ENCODE results near the gene MRPL22. TPM values are rescaled to one million over a fixed set of nuclear protein-coding genes. Genes with fewer than 3 reads are reported as not detected.
"Not testable (repeated sequence)": the region's sequence is repeated elsewhere in the genome, so short reads cannot be mapped to it uniquely, and the experiment has no call there.

MRPL22 gene
- total RNA-seq, 1 experiment from 2014 or later: 94.0 TPM

DNA sequence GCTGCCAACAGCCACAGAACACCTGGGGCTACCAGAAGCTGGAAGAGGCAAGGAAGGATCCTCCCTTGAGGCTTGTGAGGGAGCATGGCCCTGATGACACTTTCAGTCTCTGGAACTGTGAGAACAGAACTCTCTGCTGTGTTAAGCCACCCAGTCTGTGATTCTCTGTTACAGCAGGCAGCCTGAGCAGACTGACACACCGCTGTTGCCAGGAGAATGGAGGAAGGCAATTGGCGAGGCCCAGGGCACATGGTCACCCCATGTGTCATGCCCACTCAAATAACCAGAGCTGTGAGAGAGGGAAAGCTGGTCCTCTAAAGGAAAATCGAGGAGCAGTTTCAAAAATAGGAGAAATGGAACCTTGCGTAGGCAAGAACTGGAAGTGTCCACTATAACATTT is 60.6 kb downstream of the MRPL22 start:
- no peaks in the 10 kb centered on the region for H3K79me2 ChIP-seq (ENCODE audit: low read depth)
- no peak overlapping the region for H3K4me3 ChIP-seq
- H3K9me3 ChIP-seq (ENCODE audit: insufficient read depth, low read depth): no peaks in the 10 kb centered on the region
- intact Hi-C loops (cut with micrococcal nuclease; ENCODE audit: unreplicated experiment): no loop called here
- H4K20me1 ChIP-seq (ENCODE audit: insufficient read depth): no peaks in the 10 kb centered on the region
- no TSS peak for BruUV-seq (replicated peaks)
- H3K27me3 ChIP-seq (ENCODE audit: insufficient read depth, low read depth): peaks cover 2% of the 10 kb centered on the region; the same call in 1 of the 2 replicates
- ChIA-PET POLR2A (ENCODE audit: unreplicated experiment) (no interaction called here), CTCF (no interaction called here)
- no peaks in the 10 kb centered on the region for H3K36me3 ChIP-seq (ENCODE audit: low read depth)
- no peaks in the 10 kb centered on the region for H3K9me2 ChIP-seq (ENCODE audit: insufficient read depth)
- H2AFZ ChIP-seq: no peak overlapping the region
- peaks cover 6% of the 10 kb centered on the region; the same call in 1 of the 2 replicates for H3F3A ChIP-seq (ENCODE audit: insufficient read depth, low read depth)
- DNase-seq: no peak
- H3K4me1 ChIP-seq (replicated peaks; ENCODE audit: insufficient read depth): 0 out of 2 replicates have a peak, but pooled peaks cover 8% of the 10 kb centered on the region
- H3K27ac ChIP-seq: no peak overlapping the region
- no peak overlapping the region for H3K4me2 ChIP-seq
- TF ChIP-seq EZH2 (IDR thresholded peaks at IDR 0.05; ENCODE audit: low read depth): no peak
- TF ChIP-seq, protein P1, sequence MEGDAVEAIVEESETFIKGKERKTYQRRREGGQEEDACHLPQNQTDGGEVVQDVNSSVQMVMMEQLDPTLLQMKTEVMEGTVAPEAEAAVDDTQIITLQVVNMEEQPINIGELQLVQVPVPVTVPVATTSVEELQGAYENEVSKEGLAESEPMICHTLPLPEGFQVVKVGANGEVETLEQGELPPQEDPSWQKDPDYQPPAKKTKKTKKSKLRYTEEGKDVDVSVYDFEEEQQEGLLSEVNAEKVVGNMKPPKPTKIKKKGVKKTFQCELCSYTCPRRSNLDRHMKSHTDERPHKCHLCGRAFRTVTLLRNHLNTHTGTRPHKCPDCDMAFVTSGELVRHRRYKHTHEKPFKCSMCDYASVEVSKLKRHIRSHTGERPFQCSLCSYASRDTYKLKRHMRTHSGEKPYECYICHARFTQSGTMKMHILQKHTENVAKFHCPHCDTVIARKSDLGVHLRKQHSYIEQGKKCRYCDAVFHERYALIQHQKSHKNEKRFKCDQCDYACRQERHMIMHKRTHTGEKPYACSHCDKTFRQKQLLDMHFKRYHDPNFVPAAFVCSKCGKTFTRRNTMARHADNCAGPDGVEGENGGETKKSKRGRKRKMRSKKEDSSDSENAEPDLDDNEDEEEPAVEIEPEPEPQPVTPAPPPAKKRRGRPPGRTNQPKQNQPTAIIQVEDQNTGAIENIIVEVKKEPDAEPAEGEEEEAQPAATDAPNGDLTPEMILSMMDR (conservative IDR thresholded peaks at IDR 0.05): no peak

DNA sequence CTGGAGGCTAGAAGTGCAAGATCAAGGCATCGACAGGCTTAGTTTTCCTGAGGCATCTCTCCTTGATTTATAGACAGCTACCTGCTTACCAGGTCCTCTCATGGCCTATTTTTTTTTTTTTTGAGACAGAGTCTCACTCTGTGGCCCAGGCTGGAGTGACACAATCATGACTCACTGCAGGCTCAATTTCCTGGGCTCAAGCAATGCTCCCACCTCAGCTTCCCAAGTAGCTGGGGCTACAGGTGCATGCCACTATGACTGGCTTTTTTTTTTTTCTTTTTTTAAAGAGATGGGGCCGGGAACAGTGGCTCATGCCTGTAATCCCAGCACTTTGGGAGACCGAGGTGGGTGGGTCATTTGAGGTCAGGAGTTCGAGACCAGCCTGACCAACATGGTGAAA is 61.8 kb downstream of the MRPL22 start:
- H3K4me3 ChIP-seq; H3K4me2 ChIP-seq; H4K20me1 ChIP-seq (ENCODE audit: insufficient read depth); H3K79me2 ChIP-seq (ENCODE audit: low read depth); H3F3A ChIP-seq (ENCODE audit: insufficient read depth, low read depth); POLR2A ChIA-PET (ENCODE audit: unreplicated experiment); H2AFZ ChIP-seq; intact Hi-C loops (cut with micrococcal nuclease; ENCODE audit: unreplicated experiment); H3K27ac ChIP-seq; H3K4me1 ChIP-seq (replicated peaks; ENCODE audit: insufficient read depth); H3K9me3 ChIP-seq (ENCODE audit: insufficient read depth, low read depth); H3K36me3 ChIP-seq (ENCODE audit: low read depth); BruUV-seq (replicated peaks); H3K27me3 ChIP-seq (ENCODE audit: insufficient read depth, low read depth); H3K9me2 ChIP-seq (ENCODE audit: insufficient read depth): not testable (repeated sequence)
- peak; percentile 38 to 65 for DNase-seq
- CTCF ChIA-PET: interaction anchor here (1.1 kb wide), 1 partner anchor 28 kb away, joined by 5 read pairs; no protein-coding TSS in a partner anchor

DNA sequence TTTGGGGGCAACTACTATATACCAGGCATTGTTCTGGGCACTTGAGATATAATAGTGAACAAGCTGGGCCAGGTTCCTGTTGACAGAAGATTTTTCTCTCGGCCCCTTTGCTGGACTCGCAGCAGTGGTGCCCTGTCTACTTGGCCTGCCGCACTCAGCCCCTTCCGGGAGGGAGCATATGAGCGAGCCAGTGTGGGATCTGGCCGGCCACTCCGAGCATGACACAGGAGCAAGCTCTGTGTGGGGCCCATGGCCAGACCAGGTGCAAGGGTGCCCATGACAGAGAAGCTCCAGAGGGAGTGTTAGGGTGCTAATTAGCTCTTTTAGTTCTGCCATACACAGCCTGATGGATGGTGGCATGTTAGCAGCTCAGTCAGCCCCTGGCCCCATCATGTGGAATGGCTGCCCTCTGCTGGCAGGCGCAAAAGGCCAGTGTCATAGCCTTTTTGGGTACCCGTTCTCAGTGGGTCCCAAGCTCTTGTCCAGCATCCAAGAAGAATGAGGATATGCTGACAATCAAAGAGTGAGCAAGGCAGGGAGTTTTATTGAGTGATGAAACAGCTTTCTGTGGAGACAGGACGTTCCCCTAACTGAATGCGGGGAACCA is 63.4 kb downstream of the MRPL22 start:
- H3K27me3 ChIP-seq (ENCODE audit: insufficient read depth, low read depth): peaks cover 10% of the 10 kb centered on the region; the same call in 1 of the 2 replicates
- H3K4me2 ChIP-seq: no peak overlapping the region
- BruUV-seq (replicated peaks): no TSS peak
- DNase-seq: peak in 1 of 2 experiments; percentile 38
- CTCF ChIA-PET: interaction anchor here (0.6 to 1.2 kb wide), 3 partner anchors 18 to 32 kb away, joined by 3 to 14 read pairs (median 4); no protein-coding TSS in a partner anchor
- no peaks in the 10 kb centered on the region for H3K4me1 ChIP-seq (replicated peaks; ENCODE audit: insufficient read depth)
- intact Hi-C loops (cut with micrococcal nuclease; ENCODE audit: unreplicated experiment): loop anchor here (1.0 kb wide), 1 partner anchor 362 kb away; no protein-coding TSS in a partner anchor
- H4K20me1 ChIP-seq (ENCODE audit: insufficient read depth): no peaks in the 10 kb centered on the region
- no peaks in the 10 kb centered on the region for H3F3A ChIP-seq (ENCODE audit: insufficient read depth, low read depth)
- no peak overlapping the region for H2AFZ ChIP-seq
- H3K4me3 ChIP-seq: no peak overlapping the region
- H3K9me3 ChIP-seq (ENCODE audit: insufficient read depth, low read depth): no peaks in the 10 kb centered on the region
- TF ChIP-seq, protein P1 (conservative IDR thresholded peaks at IDR 0.05): peak; percentile 74
- TF ChIP-seq EZH2 (IDR thresholded peaks at IDR 0.05; ENCODE audit: low read depth): no peak
- H3K79me2 ChIP-seq (ENCODE audit: low read depth): no peaks in the 10 kb centered on the region
- no peaks in the 10 kb centered on the region for H3K9me2 ChIP-seq (ENCODE audit: insufficient read depth)
- POLR2A ChIA-PET (ENCODE audit: unreplicated experiment): no interaction called here
- no peaks in the 10 kb centered on the region for H3K36me3 ChIP-seq (ENCODE audit: low read depth)
- H3K27ac ChIP-seq: no peak overlapping the region

DNA sequence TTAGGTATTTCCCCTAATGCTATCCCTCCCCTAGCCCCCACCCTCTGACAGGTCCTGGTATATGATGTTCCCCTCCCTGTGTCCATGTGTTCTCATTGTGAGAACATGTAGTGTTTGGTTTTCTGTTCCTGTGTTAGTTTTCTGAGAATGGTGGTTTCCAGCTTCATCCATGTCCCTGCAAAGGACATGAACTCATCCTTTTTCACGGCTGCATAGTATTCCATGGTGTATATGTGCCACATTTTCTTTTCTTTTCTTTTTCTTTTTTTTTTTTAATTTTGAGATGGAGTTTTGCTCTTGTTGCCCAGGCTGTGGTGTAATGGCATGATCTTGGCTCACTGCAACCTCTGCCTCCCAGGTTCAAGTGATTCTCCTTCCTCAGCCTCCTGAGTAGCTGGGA is 65.4 kb downstream of the MRPL22 start:
- POLR2A ChIA-PET (ENCODE audit: unreplicated experiment); H3K27me3 ChIP-seq (ENCODE audit: insufficient read depth, low read depth); H3F3A ChIP-seq (ENCODE audit: insufficient read depth, low read depth); H3K4me2 ChIP-seq; H3K36me3 ChIP-seq (ENCODE audit: low read depth); H4K20me1 ChIP-seq (ENCODE audit: insufficient read depth); intact Hi-C loops (cut with micrococcal nuclease; ENCODE audit: unreplicated experiment); H3K9me2 ChIP-seq (ENCODE audit: insufficient read depth); CTCF ChIA-PET; H3K9me3 ChIP-seq (ENCODE audit: insufficient read depth, low read depth); H3K79me2 ChIP-seq (ENCODE audit: low read depth); H2AFZ ChIP-seq; DNase-seq; H3K27ac ChIP-seq; H3K4me1 ChIP-seq (replicated peaks; ENCODE audit: insufficient read depth); BruUV-seq (replicated peaks); H3K4me3 ChIP-seq: not testable (repeated sequence)

Measured in PC-9 (cell line).